Measurements from ENCODE around the gene PDK2. TPM values are rescaled to one million over a fixed set of nuclear protein-coding genes. Genes with fewer than 3 reads are reported as not detected.

PDK2 gene
- total RNA-seq, 1 donor from 2014 or later: 12.6 TPM

DNA sequence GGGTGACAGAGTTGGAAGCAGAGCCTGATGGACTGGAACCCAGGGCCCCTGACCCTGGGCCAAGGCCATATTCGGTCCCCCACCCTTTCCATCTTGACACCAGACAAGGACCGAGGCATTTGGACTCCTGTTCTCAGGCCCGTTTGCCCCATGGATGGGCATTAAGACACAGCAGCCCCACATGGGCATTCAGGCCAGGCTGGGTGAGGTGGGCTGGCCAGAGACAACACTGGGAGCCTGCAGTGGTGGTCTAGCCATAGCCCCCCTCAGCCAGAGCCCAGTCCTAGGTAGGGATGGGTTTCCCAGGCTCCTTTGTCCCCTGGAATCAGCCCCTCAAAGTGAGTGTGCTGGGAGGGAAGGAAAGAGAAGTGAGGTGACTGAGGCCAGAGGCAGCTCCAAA, 1.6 kb downstream of the PDK2 start:
- Histone ChIP-seq H3K27ac (no peak overlapping the region), H3K9me3 (ENCODE audit: low read depth) (no peaks in the 10 kb centered on the region), H3K4me3 (no peak overlapping the region), H3K4me2 (no peak overlapping the region), H3K9ac (no peak overlapping the region), H3K4me1 (peaks cover 17% of the 10 kb centered on the region), H4K20me1 (ENCODE audit: low read depth) (peaks cover 7% of the 10 kb centered on the region), H2AFZ (replicated peaks) (no peak overlapping the region), H3F3A (ENCODE audit: low read depth) (peaks cover 4% of the 10 kb centered on the region), H3K27me3 (no peaks in the 10 kb centered on the region), H3K79me2 (ENCODE audit: low read depth) (peaks cover 13% of the 10 kb centered on the region), H3K36me3 (no peaks in the 10 kb centered on the region)
- peaks cover 43% of the 10 kb centered on the region for H3K4me1 Mint-ChIP-seq
- H3K9me3 Mint-ChIP-seq: no peaks in the 10 kb centered on the region
- TF ChIP-seq EZH2 (IDR thresholded peaks at IDR 0.05) (no peak), EZH2phosphoT487 (IDR thresholded peaks at IDR 0.05) (no peak)
- TF ChIP-seq, protein P1, sequence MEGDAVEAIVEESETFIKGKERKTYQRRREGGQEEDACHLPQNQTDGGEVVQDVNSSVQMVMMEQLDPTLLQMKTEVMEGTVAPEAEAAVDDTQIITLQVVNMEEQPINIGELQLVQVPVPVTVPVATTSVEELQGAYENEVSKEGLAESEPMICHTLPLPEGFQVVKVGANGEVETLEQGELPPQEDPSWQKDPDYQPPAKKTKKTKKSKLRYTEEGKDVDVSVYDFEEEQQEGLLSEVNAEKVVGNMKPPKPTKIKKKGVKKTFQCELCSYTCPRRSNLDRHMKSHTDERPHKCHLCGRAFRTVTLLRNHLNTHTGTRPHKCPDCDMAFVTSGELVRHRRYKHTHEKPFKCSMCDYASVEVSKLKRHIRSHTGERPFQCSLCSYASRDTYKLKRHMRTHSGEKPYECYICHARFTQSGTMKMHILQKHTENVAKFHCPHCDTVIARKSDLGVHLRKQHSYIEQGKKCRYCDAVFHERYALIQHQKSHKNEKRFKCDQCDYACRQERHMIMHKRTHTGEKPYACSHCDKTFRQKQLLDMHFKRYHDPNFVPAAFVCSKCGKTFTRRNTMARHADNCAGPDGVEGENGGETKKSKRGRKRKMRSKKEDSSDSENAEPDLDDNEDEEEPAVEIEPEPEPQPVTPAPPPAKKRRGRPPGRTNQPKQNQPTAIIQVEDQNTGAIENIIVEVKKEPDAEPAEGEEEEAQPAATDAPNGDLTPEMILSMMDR (IDR thresholded peaks at IDR 0.05): no peak
- H3K4me3 Mint-ChIP-seq: peak overlapping the region; percentile 99
- no peak for DNase-seq (ENCODE audit: low spot score)
- H3K27ac Mint-ChIP-seq: peak overlapping the region; percentile 33
- H3K27me3 Mint-ChIP-seq (ENCODE audit: insufficient read depth, low read depth): peaks cover 22% of the 10 kb centered on the region
- peaks cover 7% of the 10 kb centered on the region for H3K36me3 Mint-ChIP-seq

DNA sequence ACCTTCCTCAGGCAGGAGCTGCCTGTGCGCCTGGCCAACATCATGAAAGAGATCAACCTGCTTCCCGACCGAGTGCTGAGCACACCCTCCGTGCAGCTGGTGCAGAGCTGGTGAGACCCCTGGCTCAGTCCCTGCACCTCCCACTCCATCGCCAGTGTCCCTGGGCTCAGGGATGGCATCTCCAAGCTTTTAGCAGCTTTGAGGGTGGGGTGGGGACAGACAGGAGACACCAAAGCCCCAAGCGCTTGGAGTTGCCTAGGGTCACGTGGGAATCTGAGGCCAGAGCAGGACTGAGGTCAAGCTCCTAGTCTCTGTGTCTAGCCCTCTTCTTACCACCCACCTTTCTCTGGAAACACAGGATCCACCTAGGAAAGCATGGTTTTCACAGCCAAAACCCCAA, 2.3 kb downstream of the PDK2 start:
- peaks cover 13% of the 10 kb centered on the region for H3K79me2 ChIP-seq (ENCODE audit: low read depth)
- DNase-seq (ENCODE audit: low spot score): no peak
- Mint-ChIP-seq H3K27me3 (ENCODE audit: insufficient read depth, low read depth) (peaks cover 18% of the 10 kb centered on the region), H3K4me1 (peaks cover 48% of the 10 kb centered on the region), H3K4me3 (no peak overlapping the region), H3K9me3 (no peaks in the 10 kb centered on the region), H3K36me3 (peaks cover 7% of the 10 kb centered on the region), H3K27ac (peak overlapping the region; percentile 33)
- peaks cover 7% of the 10 kb centered on the region for H4K20me1 ChIP-seq (ENCODE audit: low read depth)
- H3K9ac ChIP-seq: no peak overlapping the region
- no peaks in the 10 kb centered on the region for H3K9me3 ChIP-seq (ENCODE audit: low read depth)
- H3K36me3 ChIP-seq: no peaks in the 10 kb centered on the region
- H2AFZ ChIP-seq (replicated peaks): no peak overlapping the region
- no peak overlapping the region for H3K27ac ChIP-seq
- H3K4me2 ChIP-seq: no peak overlapping the region
- TF ChIP-seq EZH2phosphoT487 (IDR thresholded peaks at IDR 0.05): no peak
- no peak for TF ChIP-seq EZH2 (IDR thresholded peaks at IDR 0.05)
- TF ChIP-seq, protein P1 (IDR thresholded peaks at IDR 0.05): no peak
- peaks cover 4% of the 10 kb centered on the region for H3F3A ChIP-seq (ENCODE audit: low read depth)
- peaks cover 22% of the 10 kb centered on the region for H3K4me1 ChIP-seq
- no peaks in the 10 kb centered on the region for H3K27me3 ChIP-seq
- H3K4me3 ChIP-seq: no peak overlapping the region

DNA sequence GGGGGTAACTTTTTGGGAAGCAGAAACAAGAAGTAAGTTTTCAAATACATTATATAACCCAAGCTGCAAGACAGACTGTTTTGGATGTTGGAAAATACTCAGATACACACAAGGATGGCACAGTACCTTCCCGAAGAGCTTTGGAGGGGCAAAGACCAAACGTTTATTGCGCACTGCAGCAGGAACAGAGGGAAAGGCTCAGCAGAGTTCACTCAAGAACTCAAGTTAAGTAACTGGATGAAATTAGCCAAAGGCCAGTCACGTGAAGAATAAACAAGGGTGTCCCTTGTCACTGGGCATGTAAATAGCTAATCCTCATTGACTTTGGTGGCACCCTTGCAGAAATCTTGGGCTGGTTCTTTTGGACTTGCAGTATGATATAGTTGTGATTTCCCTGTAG, 2.8 kb downstream of the PDK2 start:
- peaks cover 13% of the 10 kb centered on the region for H3K79me2 ChIP-seq (ENCODE audit: low read depth)
- H3F3A ChIP-seq (ENCODE audit: low read depth): peaks cover 4% of the 10 kb centered on the region
- Mint-ChIP-seq H3K36me3 (peaks cover 7% of the 10 kb centered on the region), H3K4me3 (no peak overlapping the region), H3K27me3 (ENCODE audit: insufficient read depth, low read depth) (peaks cover 22% of the 10 kb centered on the region), H3K9me3 (no peaks in the 10 kb centered on the region), H3K27ac (no peak overlapping the region), H3K4me1 (peaks cover 49% of the 10 kb centered on the region)
- H3K9ac ChIP-seq: no peak overlapping the region
- peaks cover 7% of the 10 kb centered on the region for H4K20me1 ChIP-seq (ENCODE audit: low read depth)
- H3K27ac ChIP-seq: no peak overlapping the region
- no peaks in the 10 kb centered on the region for H3K9me3 ChIP-seq (ENCODE audit: low read depth)
- TF ChIP-seq EZH2phosphoT487 (IDR thresholded peaks at IDR 0.05) (no peak), EZH2 (IDR thresholded peaks at IDR 0.05) (no peak)
- TF ChIP-seq, protein P1 (IDR thresholded peaks at IDR 0.05): no peak
- no peak for DNase-seq (ENCODE audit: low spot score)
- no peaks in the 10 kb centered on the region for H3K27me3 ChIP-seq
- no peak overlapping the region for H2AFZ ChIP-seq (replicated peaks)
- no peak overlapping the region for H3K4me3 ChIP-seq
- H3K4me1 ChIP-seq: peaks cover 22% of the 10 kb centered on the region
- H3K36me3 ChIP-seq: no peaks in the 10 kb centered on the region
- no peak overlapping the region for H3K4me2 ChIP-seq

Measured in neural progenitor cell (in vitro differentiated cells).